ENCODE measurements around the gene FLYWCH2. TPM values are rescaled to one million over a fixed set of nuclear protein-coding genes. Genes with fewer than 3 reads are reported as not detected.
A peak's percentile ranks its signal among the peaks of the same experiment; 100 is the strongest.

Gene FLYWCH2
- total RNA-seq, 1 donor from 2014 or later: 24.9 TPM

GRCh38 chr16:2912330-2913199 lies 29.6 kb downstream of the FLYWCH2 start:
- peak; percentile 31 for DNase-seq (ENCODE audit: low spot score)
- H3K4me3 Mint-ChIP-seq (ENCODE audit: unreplicated experiment): peak overlapping the region; percentile 94
- H3K36me3 Mint-ChIP-seq (ENCODE audit: low read depth, unreplicated experiment): peaks cover 10% of the 10 kb centered on the region
- H3K27me3 Mint-ChIP-seq (ENCODE audit: unreplicated experiment): peaks cover 14% of the 10 kb centered on the region
- H3K27ac Mint-ChIP-seq (ENCODE audit: unreplicated experiment): peak overlapping the region; percentile 87
- TF ChIP-seq, protein P1, sequence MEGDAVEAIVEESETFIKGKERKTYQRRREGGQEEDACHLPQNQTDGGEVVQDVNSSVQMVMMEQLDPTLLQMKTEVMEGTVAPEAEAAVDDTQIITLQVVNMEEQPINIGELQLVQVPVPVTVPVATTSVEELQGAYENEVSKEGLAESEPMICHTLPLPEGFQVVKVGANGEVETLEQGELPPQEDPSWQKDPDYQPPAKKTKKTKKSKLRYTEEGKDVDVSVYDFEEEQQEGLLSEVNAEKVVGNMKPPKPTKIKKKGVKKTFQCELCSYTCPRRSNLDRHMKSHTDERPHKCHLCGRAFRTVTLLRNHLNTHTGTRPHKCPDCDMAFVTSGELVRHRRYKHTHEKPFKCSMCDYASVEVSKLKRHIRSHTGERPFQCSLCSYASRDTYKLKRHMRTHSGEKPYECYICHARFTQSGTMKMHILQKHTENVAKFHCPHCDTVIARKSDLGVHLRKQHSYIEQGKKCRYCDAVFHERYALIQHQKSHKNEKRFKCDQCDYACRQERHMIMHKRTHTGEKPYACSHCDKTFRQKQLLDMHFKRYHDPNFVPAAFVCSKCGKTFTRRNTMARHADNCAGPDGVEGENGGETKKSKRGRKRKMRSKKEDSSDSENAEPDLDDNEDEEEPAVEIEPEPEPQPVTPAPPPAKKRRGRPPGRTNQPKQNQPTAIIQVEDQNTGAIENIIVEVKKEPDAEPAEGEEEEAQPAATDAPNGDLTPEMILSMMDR (IDR thresholded peaks at IDR 0.05; ENCODE audit: unreplicated experiment): no peak
- H3K4me1 Mint-ChIP-seq (ENCODE audit: unreplicated experiment): peaks cover 8% of the 10 kb centered on the region
- H3K9me3 Mint-ChIP-seq (ENCODE audit: unreplicated experiment): no peaks in the 10 kb centered on the region

- TF ChIP-seq, protein P1 (IDR thresholded peaks at IDR 0.05; ENCODE audit: unreplicated experiment): no peak
- Mint-ChIP-seq H3K4me3 (ENCODE audit: unreplicated experiment) (no peak overlapping the region), H3K9me3 (ENCODE audit: unreplicated experiment) (no peaks in the 10 kb centered on the region), H3K4me1 (ENCODE audit: unreplicated experiment) (peaks cover 8% of the 10 kb centered on the region), H3K27ac (ENCODE audit: unreplicated experiment) (no peak overlapping the region), H3K27me3 (ENCODE audit: unreplicated experiment) (peaks cover 13% of the 10 kb centered on the region), H3K36me3 (ENCODE audit: low read depth, unreplicated experiment) (peaks cover 10% of the 10 kb centered on the region)
- no peak for DNase-seq (ENCODE audit: low spot score)
Measured at GRCh38 chr16:2913603-2914002, 30.6 kb downstream of the FLYWCH2 start.

DNA sequence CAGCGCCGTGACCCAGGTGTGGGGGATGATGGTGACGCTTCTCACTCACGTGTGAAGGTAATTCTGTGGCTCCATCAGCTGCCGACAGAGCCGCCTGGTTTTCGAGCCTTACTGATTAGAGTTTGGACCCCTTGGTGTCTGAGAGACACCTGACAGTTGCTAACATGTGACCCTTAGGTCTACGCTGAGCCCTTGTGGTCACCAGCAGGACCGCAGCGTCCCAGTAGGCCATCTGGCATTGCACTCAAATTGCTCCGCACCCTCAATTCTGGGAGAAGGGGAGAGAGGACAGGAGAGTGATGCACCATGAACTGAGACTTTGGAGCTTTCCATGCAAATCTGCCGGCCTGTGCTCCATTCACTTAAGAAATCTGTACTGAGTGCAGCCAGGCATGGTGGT lies 31.2 kb downstream of the FLYWCH2 start:
- no peak for DNase-seq (ENCODE audit: low spot score)
- TF ChIP-seq, protein P1 (IDR thresholded peaks at IDR 0.05; ENCODE audit: unreplicated experiment): peak; percentile 28
- peaks cover 10% of the 10 kb centered on the region for H3K36me3 Mint-ChIP-seq (ENCODE audit: low read depth, unreplicated experiment)
- H3K4me1 Mint-ChIP-seq (ENCODE audit: unreplicated experiment): peaks cover 8% of the 10 kb centered on the region
- H3K9me3 Mint-ChIP-seq (ENCODE audit: unreplicated experiment): no peaks in the 10 kb centered on the region
- no peak overlapping the region for H3K4me3 Mint-ChIP-seq (ENCODE audit: unreplicated experiment)
- H3K27ac Mint-ChIP-seq (ENCODE audit: unreplicated experiment): no peak overlapping the region
- peaks cover 14% of the 10 kb centered on the region for H3K27me3 Mint-ChIP-seq (ENCODE audit: unreplicated experiment)

GRCh38 chr16:2915196-2915929 lies 32.3 kb downstream of the FLYWCH2 start:
- H3K27ac Mint-ChIP-seq (ENCODE audit: unreplicated experiment): no peak overlapping the region
- DNase-seq (ENCODE audit: low spot score): no peak
- TF ChIP-seq, protein P1 (IDR thresholded peaks at IDR 0.05; ENCODE audit: unreplicated experiment): no peak
- peaks cover 10% of the 10 kb centered on the region for H3K36me3 Mint-ChIP-seq (ENCODE audit: low read depth, unreplicated experiment)
- no peak overlapping the region for H3K4me3 Mint-ChIP-seq (ENCODE audit: unreplicated experiment)
- peaks cover 13% of the 10 kb centered on the region for H3K27me3 Mint-ChIP-seq (ENCODE audit: unreplicated experiment)
- no peaks in the 10 kb centered on the region for H3K9me3 Mint-ChIP-seq (ENCODE audit: unreplicated experiment)
- H3K4me1 Mint-ChIP-seq (ENCODE audit: unreplicated experiment): peaks cover 8% of the 10 kb centered on the region
